H1 (cell line): Measurements from ENCODE around the gene ADCY6.

Experiments
- EGR1 ChIP-seq: IDR thresholded peaks from 2 replicates; pipeline ENCODE4 v1.6.1; 2011; ENCODE audit warnings: low read depth, low read length, borderline replicate concordance
- GTF2F1 ChIP-seq: IDR thresholded peaks from 2 replicates; pipeline ENCODE4 v1.6.1; 2012; ENCODE audit warnings: low read depth, low read length, improper control_type of control experiment, borderline replicate concordance
- KDM1A ChIP-seq: fragments of 200-600, 300-600 bp; sonication (generic); IDR thresholded peaks from 2 replicates; pipeline ENCODE4 v1.7.1; 2016; ENCODE audit warnings: mild to moderate bottlenecking, low read length, borderline replicate concordance
- MAFK ChIP-seq: IDR thresholded peaks from 2 replicates; pipeline ENCODE4 v1.6.1; 2012; ENCODE audit warnings: low read depth, mild to moderate bottlenecking, improper control_type of control experiment, low read length
- POLR2A ChIP-seq, 2 experiments: IDR thresholded peaks; 1 replicate in 1 of 2; 2 replicates in 1 of 2; pipeline ENCODE4 v1.6.1; 2011; ENCODE audit warnings: low read depth in 2 of 2, low read length in 2 of 2, mild to moderate bottlenecking in 2 of 2; ENCODE audit errors: control extremely low read depth in 1 of 2
- POLR2AphosphoS5 ChIP-seq: IDR thresholded peaks from 2 replicates; pipeline ENCODE4 v1.6.1; 2011; ENCODE audit warnings: low read depth, low read length
- SIN3A ChIP-seq, 2 experiments: IDR thresholded peaks in 1 of 2; conservative IDR thresholded peaks in 1 of 2; 2 replicates each; pipeline ENCODE4 v1.6.1; 2011 to 2012; ENCODE audit warnings: low read length in 2 of 2, improper control_type of control experiment in 1 of 2, low read depth in 1 of 2, mild to moderate bottlenecking in 1 of 2
- TAF1 ChIP-seq: IDR thresholded peaks from 2 replicates; pipeline ENCODE4 v1.6.1; 2011; ENCODE audit warnings: mild to moderate bottlenecking, low read depth, low read length
- TF ChIP-seq, protein P1 (sequence below), 3 experiments: IDR thresholded peaks; 1 replicate in 2 of 3; 2 replicates in 1 of 3; pipeline versions ENCODE4 v1.5.1 to v1.6.1; 2011; ENCODE audit warnings: low read length in 3 of 3, mild to moderate bottlenecking in 3 of 3, inconsistent platforms in 2 of 3, low read depth in 1 of 3, moderate library complexity in 1 of 3; ENCODE audit not compliant: insufficient read depth in 1 of 3; ENCODE audit errors: control extremely low read depth in 1 of 3
- TF ChIP-seq, protein P2 (sequence below): IDR thresholded peaks from 2 replicates; pipeline ENCODE4 v1.6.1; 2012; ENCODE audit warnings: inconsistent platforms
- TF ChIP-seq, protein P3 (sequence below): IDR thresholded peaks from 2 replicates; pipeline ENCODE4 v1.6.1; 2012; ENCODE audit warnings: low read length, inconsistent platforms

DNA sequence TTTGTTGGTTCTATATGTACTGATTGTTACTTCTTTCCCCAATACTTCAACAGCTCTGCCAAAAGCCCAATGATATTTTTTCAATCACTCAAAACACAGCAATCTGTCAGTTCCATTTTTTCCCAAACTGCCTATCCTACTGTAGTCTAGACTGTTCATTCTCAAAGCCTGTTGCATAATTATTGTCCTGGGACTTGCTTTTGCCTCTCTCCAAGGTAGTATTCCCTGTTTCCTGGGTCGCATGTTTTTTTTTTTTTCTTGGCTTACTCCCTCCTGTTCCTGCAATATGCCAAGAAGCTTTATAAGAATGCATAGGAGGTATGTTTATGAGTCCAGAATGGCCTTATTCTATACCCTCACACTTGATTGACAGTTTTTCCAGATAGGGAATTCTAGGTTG is 52.4 kb downstream of the ADCY6 start:
- TF ChIP-seq KDM1A (no peak), POLR2A (IDR thresholded peaks at IDR 0.05; ENCODE audit: control extremely low read depth in 1 of 2, low read depth in 2 of 2, low read length in 2 of 2) (no peak), MAFK (no peak), GTF2F1 (no peak), SIN3A (conservative IDR thresholded peaks at IDR 0.05 in 1 of 2, IDR thresholded peaks at IDR 0.05 in 1 of 2; ENCODE audit: low read depth in 1 of 2, low read length in 2 of 2) (no peak), POLR2AphosphoS5 (no peak), EGR1 (no peak), TAF1 (no peak)
- TF ChIP-seq, protein P1, sequence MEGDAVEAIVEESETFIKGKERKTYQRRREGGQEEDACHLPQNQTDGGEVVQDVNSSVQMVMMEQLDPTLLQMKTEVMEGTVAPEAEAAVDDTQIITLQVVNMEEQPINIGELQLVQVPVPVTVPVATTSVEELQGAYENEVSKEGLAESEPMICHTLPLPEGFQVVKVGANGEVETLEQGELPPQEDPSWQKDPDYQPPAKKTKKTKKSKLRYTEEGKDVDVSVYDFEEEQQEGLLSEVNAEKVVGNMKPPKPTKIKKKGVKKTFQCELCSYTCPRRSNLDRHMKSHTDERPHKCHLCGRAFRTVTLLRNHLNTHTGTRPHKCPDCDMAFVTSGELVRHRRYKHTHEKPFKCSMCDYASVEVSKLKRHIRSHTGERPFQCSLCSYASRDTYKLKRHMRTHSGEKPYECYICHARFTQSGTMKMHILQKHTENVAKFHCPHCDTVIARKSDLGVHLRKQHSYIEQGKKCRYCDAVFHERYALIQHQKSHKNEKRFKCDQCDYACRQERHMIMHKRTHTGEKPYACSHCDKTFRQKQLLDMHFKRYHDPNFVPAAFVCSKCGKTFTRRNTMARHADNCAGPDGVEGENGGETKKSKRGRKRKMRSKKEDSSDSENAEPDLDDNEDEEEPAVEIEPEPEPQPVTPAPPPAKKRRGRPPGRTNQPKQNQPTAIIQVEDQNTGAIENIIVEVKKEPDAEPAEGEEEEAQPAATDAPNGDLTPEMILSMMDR (IDR thresholded peaks at IDR 0.05; ENCODE audit: control extremely low read depth in 1 of 3, insufficient read depth in 1 of 3, low read depth in 1 of 3, low read length in 3 of 3), result no peak
- TF ChIP-seq, protein P2, sequence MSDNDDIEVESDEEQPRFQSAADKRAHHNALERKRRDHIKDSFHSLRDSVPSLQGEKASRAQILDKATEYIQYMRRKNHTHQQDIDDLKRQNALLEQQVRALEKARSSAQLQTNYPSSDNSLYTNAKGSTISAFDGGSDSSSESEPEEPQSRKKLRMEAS, result no peak
- TF ChIP-seq, protein P3, sequence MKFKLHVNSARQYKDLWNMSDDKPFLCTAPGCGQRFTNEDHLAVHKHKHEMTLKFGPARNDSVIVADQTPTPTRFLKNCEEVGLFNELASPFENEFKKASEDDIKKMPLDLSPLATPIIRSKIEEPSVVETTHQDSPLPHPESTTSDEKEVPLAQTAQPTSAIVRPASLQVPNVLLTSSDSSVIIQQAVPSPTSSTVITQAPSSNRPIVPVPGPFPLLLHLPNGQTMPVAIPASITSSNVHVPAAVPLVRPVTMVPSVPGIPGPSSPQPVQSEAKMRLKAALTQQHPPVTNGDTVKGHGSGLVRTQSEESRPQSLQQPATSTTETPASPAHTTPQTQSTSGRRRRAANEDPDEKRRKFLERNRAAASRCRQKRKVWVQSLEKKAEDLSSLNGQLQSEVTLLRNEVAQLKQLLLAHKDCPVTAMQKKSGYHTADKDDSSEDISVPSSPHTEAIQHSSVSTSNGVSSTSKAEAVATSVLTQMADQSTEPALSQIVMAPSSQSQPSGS, result no peak
